ENCODE measurements around the gene PDE4B.

Gene PDE4B

DNA sequence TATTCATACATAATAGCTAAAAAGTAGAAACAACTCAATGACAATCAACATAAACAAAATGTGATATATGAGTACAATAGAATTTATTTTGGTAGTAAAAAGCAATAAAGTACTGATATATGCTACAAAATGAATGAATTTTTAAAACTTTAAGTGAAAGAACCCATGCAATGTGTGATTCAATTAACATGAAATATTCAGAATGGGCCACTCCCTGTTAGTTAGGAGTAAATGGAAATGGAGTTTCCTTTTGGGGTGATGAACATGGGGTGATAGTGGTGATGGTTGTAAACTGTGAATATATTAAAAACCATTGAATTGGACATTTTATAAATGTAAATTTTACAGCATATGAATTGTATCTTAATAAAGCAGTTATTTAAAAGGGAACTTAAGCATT is 374.6 kb downstream of the PDE4B start:
- H3K4me3 ChIP-seq (IDR thresholded peaks at IDR 0.05; ENCODE audit: insufficient read depth, low read depth, low read length): no peak overlapping the region
- no peaks in the 10 kb centered on the region for H3K36me3 ChIP-seq (ENCODE audit: insufficient read depth)
- H2AFZ ChIP-seq (ENCODE audit: low read depth): no peak overlapping the region
- no peaks in the 10 kb centered on the region for H3K79me2 ChIP-seq (ENCODE audit: insufficient read depth, low read depth)
- H3K27me3 ChIP-seq (ENCODE audit: insufficient read depth, low read depth): no peaks in the 10 kb centered on the region
- no peaks in the 10 kb centered on the region for H3K4me1 ChIP-seq (ENCODE audit: low read depth, poor library complexity, severe bottlenecking)
- H3K9ac ChIP-seq: no peak overlapping the region
- H3K4me2 ChIP-seq: no peak overlapping the region
- H3K27ac ChIP-seq: no peak overlapping the region
- TF ChIP-seq CTCF (conservative IDR thresholded peaks at IDR 0.05; ENCODE audit: low read depth, low read length): no peak
- no peaks in the 10 kb centered on the region for H4K20me1 ChIP-seq (ENCODE audit: insufficient read depth)

- Histone ChIP-seq H3K4me2 (no peak overlapping the region), H3K27ac (no peak overlapping the region), H3K27me3 (ENCODE audit: insufficient read depth, low read depth) (no peaks in the 10 kb centered on the region), H2AFZ (ENCODE audit: low read depth) (no peak overlapping the region), H3K4me1 (ENCODE audit: low read depth, poor library complexity, severe bottlenecking) (no peaks in the 10 kb centered on the region), H3K36me3 (ENCODE audit: insufficient read depth) (no peaks in the 10 kb centered on the region), H3K9ac (no peak overlapping the region), H4K20me1 (ENCODE audit: insufficient read depth) (no peaks in the 10 kb centered on the region), H3K79me2 (ENCODE audit: insufficient read depth, low read depth) (no peaks in the 10 kb centered on the region), H3K4me3 (IDR thresholded peaks at IDR 0.05; ENCODE audit: insufficient read depth, low read depth, low read length) (no peak overlapping the region)
- TF ChIP-seq CTCF (conservative IDR thresholded peaks at IDR 0.05; ENCODE audit: low read depth, low read length): no peak
These were observed 375.8 kb downstream of the PDE4B start for GRCh38 chr1:66168467-66168887.

- H3K27ac ChIP-seq: no peak overlapping the region
- no peak overlapping the region for H3K4me3 ChIP-seq (IDR thresholded peaks at IDR 0.05; ENCODE audit: insufficient read depth, low read depth, low read length)
- no peak for TF ChIP-seq CTCF (conservative IDR thresholded peaks at IDR 0.05; ENCODE audit: low read depth, low read length)
- H4K20me1 ChIP-seq (ENCODE audit: insufficient read depth): no peaks in the 10 kb centered on the region
- no peaks in the 10 kb centered on the region for H3K27me3 ChIP-seq (ENCODE audit: insufficient read depth, low read depth)
- no peak overlapping the region for H2AFZ ChIP-seq (ENCODE audit: low read depth)
- H3K4me1 ChIP-seq (ENCODE audit: low read depth, poor library complexity, severe bottlenecking): no peaks in the 10 kb centered on the region
- no peak overlapping the region for H3K4me2 ChIP-seq
- H3K9ac ChIP-seq: no peak overlapping the region
- H3K36me3 ChIP-seq (ENCODE audit: insufficient read depth): no peaks in the 10 kb centered on the region
- H3K79me2 ChIP-seq (ENCODE audit: insufficient read depth, low read depth): no peaks in the 10 kb centered on the region
These were observed 376.4 kb downstream of the PDE4B start for GRCh38 chr1:66168948-66169671.

DNA sequence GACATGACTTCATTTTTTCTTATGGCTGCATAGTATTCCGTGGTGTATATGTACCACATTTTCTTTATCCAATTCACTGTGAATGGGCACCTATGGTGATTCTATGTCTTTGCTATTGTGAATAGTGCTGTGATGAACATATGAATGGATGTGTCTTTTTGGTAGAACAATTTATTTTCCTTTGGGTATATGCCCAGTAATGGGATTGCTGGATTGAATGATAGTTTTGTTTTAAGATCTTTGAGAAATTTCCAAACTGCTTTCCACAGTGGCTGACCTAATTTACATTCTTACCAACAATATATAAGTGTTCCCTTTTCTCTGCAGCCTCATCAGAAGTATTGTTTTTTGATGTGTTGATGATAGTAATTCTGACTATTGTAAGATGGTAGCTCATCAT is 379.6 kb downstream of the PDE4B start:
- no peaks in the 10 kb centered on the region for H3K27me3 ChIP-seq (ENCODE audit: insufficient read depth, low read depth)
- no peak overlapping the region for H3K9ac ChIP-seq
- H3K27ac ChIP-seq: no peak overlapping the region
- no peak overlapping the region for H3K4me2 ChIP-seq
- H3K4me1 ChIP-seq (ENCODE audit: low read depth, poor library complexity, severe bottlenecking): no peaks in the 10 kb centered on the region
- H3K79me2 ChIP-seq (ENCODE audit: insufficient read depth, low read depth): no peaks in the 10 kb centered on the region
- H2AFZ ChIP-seq (ENCODE audit: low read depth): no peak overlapping the region
- no peak overlapping the region for H3K4me3 ChIP-seq (IDR thresholded peaks at IDR 0.05; ENCODE audit: insufficient read depth, low read depth, low read length)
- H3K36me3 ChIP-seq (ENCODE audit: insufficient read depth): no peaks in the 10 kb centered on the region
- TF ChIP-seq CTCF (conservative IDR thresholded peaks at IDR 0.05; ENCODE audit: low read depth, low read length): no peak
- H4K20me1 ChIP-seq (ENCODE audit: insufficient read depth): no peaks in the 10 kb centered on the region

All from KMS-11 (cell line).